GM21529 (cell line): Measurements from ENCODE around the gene RRP9.
"Not testable (repeated sequence)": the region's sequence is repeated elsewhere in the genome, so short reads cannot be mapped to it uniquely, and the experiment has no call there.

ENCODE experiments used
- ATAC-seq: cut with Tn5 transposase; IDR thresholded peaks from one replicate; pipeline ENCODE4 v1.9.1; 2021; ENCODE audit not compliant: unreplicated experiment

Gene RRP9

DNA sequence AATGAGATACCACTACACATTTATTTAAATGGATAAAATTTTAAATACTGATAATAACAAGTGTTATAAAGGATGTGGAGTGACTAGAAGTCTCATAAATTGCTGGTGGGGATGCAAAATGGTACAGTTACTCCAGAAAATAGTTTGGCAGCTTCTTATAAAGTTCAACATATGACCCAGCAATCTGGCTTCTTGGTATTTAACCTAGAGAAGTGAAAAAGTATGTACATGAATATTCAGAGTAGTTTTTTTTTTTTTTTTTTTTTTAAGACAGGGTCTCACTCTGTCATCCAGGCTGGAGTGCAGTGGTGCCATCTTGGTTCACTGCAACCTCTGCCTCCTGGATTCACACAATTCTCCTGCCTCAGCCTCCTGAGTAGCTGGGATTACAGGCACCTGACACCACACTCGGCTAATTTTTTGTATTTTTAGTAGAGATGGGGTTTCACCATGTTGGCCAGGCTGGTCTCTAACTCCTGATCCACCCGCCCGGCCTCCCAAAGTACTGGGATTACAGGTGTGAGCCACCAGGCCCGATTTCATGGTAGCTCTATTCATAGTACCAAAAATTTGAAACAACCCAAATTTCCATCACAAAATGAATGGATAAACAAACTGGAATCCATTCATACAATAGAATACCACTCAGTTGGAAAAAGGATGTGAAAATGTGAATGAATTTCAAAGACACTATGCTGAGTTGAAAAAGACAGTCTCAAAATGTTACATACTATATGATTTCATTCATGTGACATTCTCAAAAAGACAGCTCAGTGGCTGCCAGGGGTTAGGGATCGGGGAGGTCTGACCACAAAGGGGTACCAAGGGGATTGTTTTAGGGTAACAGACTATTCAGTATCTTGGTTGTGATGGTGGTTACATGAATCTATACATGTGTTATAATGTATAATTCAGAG lies 14.4 kb downstream of the RRP9 start:
- ATAC-seq: no peak

DNA sequence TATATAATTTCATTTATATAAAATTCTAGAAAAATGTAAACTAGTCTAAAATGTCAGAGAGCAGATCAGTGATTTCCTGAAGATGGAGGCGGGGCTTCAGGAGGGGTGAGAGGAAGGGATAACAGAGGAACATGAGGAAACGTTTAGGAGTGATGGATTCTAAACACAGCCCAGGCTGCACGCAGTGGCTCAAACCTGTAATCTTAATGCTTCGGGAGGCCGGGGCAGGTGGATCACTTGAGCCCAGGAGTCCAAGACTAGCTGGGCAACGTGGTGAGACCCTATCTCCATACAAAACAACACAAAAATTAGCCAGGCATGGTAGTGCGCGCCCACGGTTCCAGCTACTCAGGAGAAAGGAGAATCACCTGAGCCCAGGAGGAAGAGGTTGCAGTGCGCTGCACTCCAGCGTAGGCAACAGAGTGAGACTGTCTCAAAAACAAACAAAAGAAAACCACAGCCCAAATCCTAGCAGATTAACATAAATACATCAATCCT lies 20.6 kb downstream of the RRP9 start:
- ATAC-seq: no peak

DNA sequence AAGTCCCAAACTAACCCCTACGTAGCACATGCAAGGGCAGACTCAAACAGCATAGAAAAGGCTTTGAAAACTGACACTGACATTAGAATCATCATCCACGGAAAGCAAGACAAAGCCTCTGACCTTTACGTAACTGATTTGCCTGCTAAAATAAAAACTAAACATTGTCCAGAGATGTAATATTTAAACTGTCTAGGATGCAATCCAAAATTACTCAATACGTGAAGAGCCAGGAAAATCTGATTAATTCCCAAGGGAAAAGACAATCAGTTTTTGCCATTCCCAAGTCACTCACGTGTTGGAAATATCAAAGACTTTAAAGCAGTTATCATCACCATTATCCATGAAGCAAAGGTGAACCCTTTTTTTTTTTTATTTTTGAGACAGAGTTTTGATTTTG lies 25.3 kb downstream of the RRP9 start:
- no peak for ATAC-seq

DNA sequence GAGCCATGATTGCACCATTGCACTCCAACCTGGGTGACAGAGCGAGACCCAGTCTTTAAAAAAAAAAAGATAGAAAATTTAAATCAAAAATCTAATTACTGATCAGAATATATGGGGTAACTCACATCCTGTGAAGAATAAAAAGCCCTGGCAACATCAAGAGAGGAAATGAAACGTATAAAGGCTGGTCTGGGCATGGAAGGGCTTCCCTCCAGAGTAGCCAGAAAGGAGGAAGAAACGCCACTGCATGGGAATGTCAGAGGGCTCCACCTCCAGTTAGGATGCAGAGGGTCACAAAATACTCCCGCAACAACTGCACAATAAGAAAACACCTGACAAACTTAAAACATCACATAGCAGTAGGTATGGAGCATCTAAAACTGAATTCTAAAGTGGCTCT lies 33.7 kb downstream of the RRP9 start:
- no peak for ATAC-seq

DNA sequence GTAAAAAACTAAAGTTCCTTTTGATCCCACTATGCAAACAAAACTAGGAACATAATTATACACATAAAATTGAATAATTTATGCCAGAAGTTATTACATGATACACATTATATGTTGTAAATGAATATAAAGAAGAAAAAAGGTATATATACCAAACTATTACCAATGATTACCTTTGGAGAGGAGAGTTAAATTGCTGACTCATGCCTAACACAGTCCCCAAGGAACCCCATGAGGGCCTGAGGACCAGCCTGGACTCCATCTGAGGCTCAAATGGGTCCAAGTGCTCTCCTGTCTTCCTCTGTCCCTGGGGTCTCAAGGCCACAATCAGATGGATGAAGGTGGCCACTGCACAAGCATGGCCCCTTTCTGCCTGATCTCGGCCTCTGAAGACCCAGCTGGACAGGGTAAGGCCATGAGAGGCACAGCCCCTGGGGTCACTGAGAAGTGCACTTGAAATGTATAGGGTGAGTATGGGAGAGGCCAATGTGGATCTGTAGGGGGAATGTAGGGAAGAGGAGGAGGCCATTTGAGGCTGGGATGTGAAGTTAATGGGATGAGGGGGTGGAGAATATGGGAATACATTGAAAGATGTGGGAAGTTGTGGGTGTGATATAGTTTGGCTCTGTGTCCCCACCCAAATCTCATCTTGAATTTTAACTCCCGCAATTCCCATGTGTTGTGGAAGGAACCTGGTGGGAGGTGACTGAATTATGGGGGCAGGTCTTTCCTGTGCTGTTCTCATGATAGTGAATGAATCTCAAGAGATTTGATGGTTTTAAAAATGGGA lies 37.5 kb downstream of the RRP9 start:
- no peak for ATAC-seq

DNA sequence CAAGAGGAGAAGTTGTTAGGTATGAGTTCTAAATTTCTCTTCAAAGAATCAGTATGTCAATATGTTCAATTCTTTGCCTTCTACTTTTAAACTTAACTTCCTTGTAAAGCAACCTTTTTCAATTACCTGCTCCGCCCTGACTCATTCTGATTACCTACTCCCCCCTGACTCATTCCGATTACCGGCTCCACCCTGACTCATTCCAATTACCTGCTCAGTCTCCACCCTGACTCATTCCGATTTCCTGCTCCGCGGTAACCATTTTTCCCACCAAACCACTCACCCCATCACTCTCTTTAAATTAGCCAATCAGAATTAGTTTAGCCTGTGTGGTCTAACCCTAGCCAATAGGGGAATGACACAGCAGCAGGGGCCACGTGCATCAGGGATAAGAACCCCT lies 39.3 kb downstream of the RRP9 start:
- ATAC-seq: not testable (repeated sequence)

DNA sequence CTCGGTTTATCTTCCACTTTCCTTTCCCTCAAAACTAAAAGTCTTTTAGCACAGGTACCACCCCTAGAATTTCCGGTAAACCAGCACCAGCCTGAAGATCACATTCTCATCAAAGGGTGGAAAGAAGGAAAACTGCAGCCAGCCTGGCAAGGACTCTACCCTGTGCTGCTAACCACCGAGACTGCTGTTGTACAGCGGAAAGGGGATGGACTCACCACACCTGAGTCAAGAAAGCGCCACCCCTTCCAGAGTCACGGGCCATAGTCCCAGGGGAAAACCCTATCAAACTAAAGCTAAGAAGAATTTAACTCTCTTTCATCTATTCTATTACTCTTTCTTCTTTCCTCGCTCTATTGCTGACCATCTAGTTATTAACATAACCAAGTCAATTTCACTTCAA lies 41.7 kb downstream of the RRP9 start:
- not testable (repeated sequence) for ATAC-seq

DNA sequence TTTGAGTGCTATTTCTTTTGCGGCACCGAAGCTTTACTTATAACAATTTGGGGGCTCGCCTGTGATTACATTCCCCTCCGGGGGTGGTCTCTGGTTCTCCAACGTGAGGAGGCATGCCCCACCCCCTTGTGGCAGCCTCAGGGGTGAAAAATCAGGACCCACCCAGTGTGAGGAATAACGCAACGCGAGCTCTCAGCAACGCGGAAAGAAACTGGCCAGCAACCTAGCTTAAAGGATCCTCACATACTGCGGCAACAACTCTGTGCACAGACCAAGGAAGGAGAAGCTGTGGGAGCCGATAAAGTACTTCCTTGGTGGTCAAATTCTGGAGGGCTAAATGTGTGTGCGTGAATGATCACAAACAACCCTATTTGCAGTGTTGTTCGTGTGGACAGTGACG lies 44.3 kb downstream of the RRP9 start:
- ATAC-seq: no peak

DNA sequence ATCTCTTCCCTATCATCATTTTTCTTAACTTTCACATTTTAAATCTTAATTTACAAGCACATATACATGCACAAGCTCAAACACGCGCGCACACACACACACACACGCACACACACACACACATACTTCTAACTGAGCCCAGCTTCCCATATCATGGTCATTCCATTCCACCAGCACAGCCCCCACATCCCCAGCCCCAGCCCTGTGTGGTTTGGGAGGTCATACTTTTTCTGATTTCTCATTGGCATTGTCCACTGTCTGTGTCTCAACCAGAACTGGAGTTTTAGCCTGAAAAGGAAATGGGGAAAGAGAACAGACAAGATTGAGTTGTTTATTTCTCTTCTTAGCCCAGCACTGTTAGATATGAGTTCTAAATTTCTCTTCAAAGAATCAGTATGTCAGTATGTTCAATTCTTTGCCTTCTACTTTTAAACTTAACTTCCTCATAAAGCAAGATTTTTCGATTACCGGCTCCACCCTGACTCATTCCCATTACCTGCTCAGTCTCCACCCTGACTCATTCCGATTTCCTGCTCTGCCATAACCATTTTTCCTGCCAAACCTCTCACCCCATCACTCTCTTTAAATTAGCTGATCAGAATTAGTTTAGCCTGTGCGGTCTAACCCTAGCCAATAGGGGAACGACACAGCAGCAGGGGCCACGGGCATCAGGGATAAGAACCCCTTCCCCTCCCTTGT lies 44.9 kb downstream of the RRP9 start:
- no peak for ATAC-seq

DNA sequence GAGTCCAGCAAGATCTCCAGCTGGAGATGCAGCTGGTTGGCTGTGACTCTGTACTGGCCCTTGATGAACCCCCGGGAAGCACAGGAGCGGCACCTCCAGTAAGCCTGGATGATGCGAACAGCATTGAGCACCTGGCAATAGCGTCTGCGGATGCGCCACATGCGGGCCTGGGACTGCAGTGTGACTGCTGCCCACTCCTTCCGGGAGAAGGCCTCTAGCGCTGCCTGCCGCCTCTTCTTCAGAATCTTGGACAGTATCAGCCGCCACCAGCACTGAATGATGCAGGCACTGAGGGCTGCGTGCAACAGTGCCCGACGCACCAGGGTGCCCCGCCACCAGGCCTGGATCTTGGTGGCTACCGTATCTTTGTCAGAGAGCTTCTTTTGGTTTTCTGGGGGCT lies 46.8 kb downstream of the RRP9 start:
- no peak for ATAC-seq

DNA sequence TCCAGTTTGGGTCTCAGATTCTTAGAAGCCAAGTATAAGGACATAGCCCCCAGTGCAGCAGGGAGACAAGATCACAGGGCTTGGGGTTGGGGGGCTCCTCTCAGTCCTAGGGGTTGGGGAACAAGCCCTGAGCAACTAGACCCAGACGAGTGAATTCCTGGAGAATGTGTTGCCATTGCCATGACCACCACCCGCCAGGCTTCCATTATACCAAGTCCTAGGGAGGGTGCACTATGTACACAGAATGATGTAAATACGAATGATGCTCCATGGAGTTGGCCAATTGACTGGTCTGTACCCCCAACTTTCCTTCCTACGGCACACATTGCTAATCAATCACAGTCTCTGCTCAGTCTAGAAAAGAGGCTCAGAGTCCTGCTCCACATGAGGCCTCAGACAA lies 47.3 kb downstream of the RRP9 start:
- ATAC-seq: no peak

DNA sequence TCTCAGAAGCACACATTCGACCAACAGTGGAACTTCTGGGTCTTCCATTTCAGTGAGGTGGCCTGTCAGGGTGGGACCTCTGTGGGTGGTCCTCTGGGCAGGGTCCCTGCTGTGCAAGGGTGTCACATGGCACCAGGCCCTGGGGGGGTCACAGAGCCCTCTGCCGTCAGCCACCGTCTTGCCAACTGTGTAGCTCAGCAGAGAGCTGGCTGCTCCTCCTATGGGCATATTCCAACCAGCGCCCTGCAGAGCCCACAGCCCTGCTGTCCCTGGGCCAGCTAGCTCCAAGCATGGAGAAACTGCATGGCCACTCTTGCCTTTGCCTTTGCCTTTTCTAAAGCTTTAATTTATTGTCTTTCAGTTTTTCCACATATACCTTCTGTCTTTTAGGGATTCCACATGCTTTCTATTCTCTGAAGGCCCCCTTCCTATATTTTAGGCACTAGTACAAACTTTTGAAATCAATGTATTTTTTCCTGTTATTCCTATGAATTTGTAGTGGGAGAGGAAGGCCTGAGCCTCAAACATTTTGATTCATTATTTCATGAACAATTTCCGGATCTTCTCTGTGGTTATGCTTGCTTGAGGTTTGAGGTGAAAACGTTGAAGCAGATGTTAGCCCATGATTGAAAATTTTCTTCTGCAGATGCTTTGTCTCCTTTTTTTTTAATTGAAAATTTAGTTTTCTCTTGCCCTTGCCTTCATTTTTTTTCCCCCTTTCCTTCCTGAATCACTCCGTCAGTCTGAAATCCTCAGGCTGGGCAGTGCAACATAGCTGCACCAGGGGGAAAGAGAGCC lies 50.3 kb downstream of the RRP9 start:
- no peak for ATAC-seq

DNA sequence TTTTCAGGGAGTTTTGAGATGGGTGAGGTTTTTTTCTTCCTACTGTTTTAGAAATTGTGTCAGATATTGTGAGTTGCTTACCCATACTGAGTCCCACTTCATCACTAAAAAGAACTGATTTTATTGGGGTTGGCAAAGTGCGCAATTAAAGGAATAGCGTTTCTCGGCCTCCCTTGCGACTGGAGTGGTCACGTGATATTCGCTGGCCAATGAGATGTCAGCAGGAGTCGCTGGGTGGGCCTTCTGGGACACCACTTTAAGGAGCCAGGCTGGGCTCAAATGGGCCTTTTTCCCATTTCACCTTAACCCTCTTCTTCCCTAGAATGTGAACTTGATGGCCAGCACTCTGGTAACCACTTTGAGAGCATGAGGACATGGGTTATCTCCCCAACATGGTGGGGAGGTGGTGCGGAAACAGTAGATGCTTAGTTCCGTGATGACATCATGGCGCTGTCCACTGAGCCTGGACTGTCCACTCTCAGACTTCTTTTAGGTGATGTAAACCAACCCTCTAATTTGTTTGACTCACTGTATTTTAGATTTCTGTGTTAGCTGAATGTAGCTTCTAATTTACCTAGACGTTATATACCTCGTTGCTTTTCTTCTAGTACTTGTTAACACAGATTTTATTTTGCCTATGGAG lies 53.1 kb downstream of the RRP9 start:
- no peak for ATAC-seq

DNA sequence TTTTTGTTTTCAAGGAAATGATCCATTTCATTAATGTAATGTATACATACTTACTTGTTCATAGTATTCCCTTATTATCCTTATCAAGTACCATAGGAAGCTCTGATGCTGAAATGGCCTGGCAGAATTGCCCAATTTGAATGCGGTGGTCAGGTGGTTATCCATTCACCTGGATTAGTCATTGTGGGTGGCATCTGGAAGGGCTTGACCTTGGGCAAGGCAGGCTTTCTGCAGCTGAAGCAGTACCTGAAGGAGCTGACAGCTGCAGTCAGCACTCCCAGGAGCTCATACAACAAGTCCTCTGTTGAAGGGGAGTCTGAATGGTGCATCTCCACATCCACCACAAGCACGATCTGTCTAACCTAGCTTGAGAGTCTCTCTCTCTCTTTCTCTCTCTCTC lies 54.1 kb downstream of the RRP9 start:
- ATAC-seq: no peak

DNA sequence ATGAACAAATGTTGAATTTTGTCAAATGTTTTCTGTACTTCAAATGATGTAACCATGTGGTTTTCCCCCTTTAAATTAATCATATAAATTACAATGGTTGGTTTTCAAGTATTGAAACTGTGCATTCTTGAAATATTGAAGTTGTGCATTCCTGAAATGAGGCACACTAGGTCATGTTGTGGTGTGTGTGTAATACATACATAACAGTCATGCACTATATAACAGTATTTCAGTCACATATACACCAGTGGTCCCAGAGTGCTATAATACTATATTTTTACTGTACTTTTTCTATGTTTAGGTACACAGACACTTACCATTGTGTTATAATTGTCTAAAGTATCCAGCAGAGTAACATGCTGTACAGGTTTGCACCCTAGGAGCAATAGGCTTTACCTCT lies 55.3 kb downstream of the RRP9 start:
- no peak for ATAC-seq
